HG02571 (cell line): ENCODE data around the gene POU5F1.

Experiments
- ATAC-seq: cut with Tn5 transposase; IDR thresholded peaks from one replicate; pipeline ENCODE4 v1.9.1; 2021; ENCODE audit warnings: mild to moderate bottlenecking, moderate library complexity; ENCODE audit not compliant: unreplicated experiment

Gene POU5F1

GRCh38 chr6:31116661-31117385 lies 53.7 kb downstream of the POU5F1 start:
- no peak for ATAC-seq

- ATAC-seq: no peak
Observed at GRCh38 chr6:31115941-31116560, 54.4 kb downstream of the POU5F1 start.

GRCh38 chr6:31114970-31115849 lies 55.3 kb downstream of the POU5F1 start:
- ATAC-seq: no peak

- no peak for ATAC-seq
Observed at GRCh38 chr6:31114541-31114878, 56.0 kb downstream of the POU5F1 start, which contains the start of gene PSORS1C1. PSORS1C1 (plus strand) TSS chr6:31114800; CDS start chr6:31129633, 14,833 bp downstream.
